Mesodermal cell (in vitro differentiated cells): ENCODE results near the gene IRS2.
A peak's percentile ranks its signal among the peaks of the same experiment; 100 is the strongest.

ENCODE experiments used
- H3K27ac ChIP-seq: 2 replicates; pipeline ENCODE4 v1.7.0; 2013; ENCODE audit warnings: mild to moderate bottlenecking, low read depth, low read length, moderate library complexity; ENCODE audit not compliant: severe bottlenecking
- H3K36me3 ChIP-seq: 2 replicates; pipeline ENCODE4 v1.7.1; 2013; ENCODE audit warnings: mild to moderate bottlenecking, low read length, moderate library complexity; ENCODE audit not compliant: control insufficient read depth, insufficient read depth
- H3K4me1 ChIP-seq: one replicate; pipeline ENCODE4 v1.7.1; 2013; ENCODE audit warnings: mild to moderate bottlenecking, low read length; ENCODE audit not compliant: insufficient read depth, control insufficient read depth, poor library complexity, severe bottlenecking
- H3K4me3 ChIP-seq: 2 replicates; pipeline ENCODE4 v1.7.0; 2013; ENCODE audit warnings: low read length, control low read depth, mild to moderate bottlenecking; ENCODE audit not compliant: insufficient read depth, poor library complexity, severe bottlenecking; ENCODE audit errors: extremely low read depth
- H3K9me3 ChIP-seq: 2 replicates; pipeline ENCODE4 v1.7.1; 2013; ENCODE audit warnings: mild to moderate bottlenecking, low read length, moderate library complexity; ENCODE audit not compliant: control insufficient read depth
- WGBS, 2 experiments: methylation state at CpG; one replicate each; pipeline ENCODE4 v1.1.5; 2013; ENCODE audit warnings: missing lambda C conversion rate in 2 of 2; ENCODE audit not compliant: insufficient coverage in 2 of 2; 5-methylcytosine and 5-hydroxymethylcytosine counted together

Gene IRS2

GRCh38 chr13:109795011-109795410 lies 8.6 kb upstream of the IRS2 start:
- WGBS, 2 experiments, result 71 to 88% methylated on average over 1 of the region's 2 CpGs

GRCh38 chr13:109794095-109794494 lies 7.7 kb upstream of the IRS2 start:
- H3K9me3 ChIP-seq, result no peaks in the 10 kb centered on the region
- WGBS, 2 experiments, result 85 to 95% methylated on average over 10 to 11 of the region's 12 CpGs
- H3K4me3 ChIP-seq, result no peak overlapping the region
- H3K4me1 ChIP-seq, result no peaks in the 10 kb centered on the region
- H3K36me3 ChIP-seq, result no peaks in the 10 kb centered on the region
- no peak overlapping the region for H3K27ac ChIP-seq

More at GRCh38 chr13:109795011-109795410, 8.6 kb upstream of the IRS2 start:
- Histone ChIP-seq H3K4me3 (no peak overlapping the region), H3K27ac (no peak overlapping the region), H3K9me3 (no peaks in the 10 kb centered on the region), H3K36me3 (no peaks in the 10 kb centered on the region), H3K4me1 (no peaks in the 10 kb centered on the region)

GRCh38 chr13:109792416-109793059 lies 6.2 kb upstream of the IRS2 start:
- 100% methylated on average over 1 of the region's 6 CpGs; no CpG with 5 or more reads in 1 of the 2 experiments for WGBS, 2 experiments

DNA sequence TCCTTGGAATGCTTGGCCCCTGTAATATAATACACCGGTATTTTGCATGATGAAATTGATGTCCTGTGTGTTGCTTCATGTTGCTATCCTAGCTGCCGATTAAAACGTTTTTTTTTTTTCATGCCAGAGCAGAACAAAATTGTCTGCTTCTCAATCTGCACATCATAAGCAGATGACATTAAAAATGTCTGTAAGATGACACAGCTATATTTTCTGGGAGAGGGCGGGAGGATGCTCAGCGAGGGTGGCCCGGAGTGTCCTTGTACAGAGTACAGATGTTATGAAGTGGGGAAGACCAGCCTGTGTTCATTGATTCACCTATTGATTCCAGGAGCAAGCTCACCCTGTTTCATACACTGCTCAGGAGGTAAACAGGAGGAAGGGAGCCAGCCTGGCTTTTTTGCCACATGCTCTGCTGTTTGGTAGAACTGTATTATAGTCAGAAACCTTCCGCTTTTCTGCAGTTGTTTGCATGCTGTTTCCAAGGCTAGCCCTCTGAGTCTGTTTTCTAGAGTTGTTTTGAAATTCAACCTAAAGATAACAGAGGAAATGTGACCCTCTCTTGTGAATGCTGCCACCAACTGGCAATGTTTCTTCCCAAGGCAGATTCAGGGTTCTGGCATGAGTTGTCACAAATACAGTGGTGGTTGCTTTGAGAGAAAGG lies 4.7 kb upstream of the IRS2 start:
- no peak overlapping the region for H3K27ac ChIP-seq
- no peaks in the 10 kb centered on the region for H3K9me3 ChIP-seq
- no peaks in the 10 kb centered on the region for H3K36me3 ChIP-seq
- H3K4me1 ChIP-seq, result no peaks in the 10 kb centered on the region
- 61 to 66% methylated on average over 4 of the region's 7 CpGs for WGBS, 2 experiments
- no peak overlapping the region for H3K4me3 ChIP-seq

More at GRCh38 chr13:109792416-109793059, 6.2 kb upstream of the IRS2 start:
- Histone ChIP-seq H3K9me3 (no peaks in the 10 kb centered on the region), H3K27ac (no peak overlapping the region), H3K4me1 (no peaks in the 10 kb centered on the region), H3K4me3 (no peak overlapping the region), H3K36me3 (no peaks in the 10 kb centered on the region)

DNA sequence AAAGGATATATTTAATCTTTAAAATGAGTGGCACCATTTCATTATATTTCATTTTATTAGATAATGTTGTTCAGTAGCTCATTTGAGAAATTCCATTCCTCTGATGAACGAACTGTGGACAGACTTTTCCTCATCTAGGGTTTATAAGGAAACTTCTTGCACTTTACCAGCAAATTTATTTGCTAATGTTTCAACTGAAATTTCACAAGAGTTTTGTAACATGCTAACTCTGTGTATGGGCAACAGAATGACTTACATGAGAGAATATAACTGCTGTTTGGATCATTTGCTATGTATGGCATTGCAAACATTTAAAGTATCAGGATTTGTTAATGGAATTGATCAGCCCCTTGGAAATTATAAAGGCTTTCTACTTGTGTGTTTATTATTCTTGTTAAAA lies 3.7 kb upstream of the IRS2 start:
- no peaks in the 10 kb centered on the region for H3K4me1 ChIP-seq
- H3K36me3 ChIP-seq, result no peaks in the 10 kb centered on the region
- no peak overlapping the region for H3K4me3 ChIP-seq
- WGBS, 2 experiments, result no CpG with 5 or more reads among the region's 1 CpG
- no peak overlapping the region for H3K27ac ChIP-seq
- no peaks in the 10 kb centered on the region for H3K9me3 ChIP-seq

DNA sequence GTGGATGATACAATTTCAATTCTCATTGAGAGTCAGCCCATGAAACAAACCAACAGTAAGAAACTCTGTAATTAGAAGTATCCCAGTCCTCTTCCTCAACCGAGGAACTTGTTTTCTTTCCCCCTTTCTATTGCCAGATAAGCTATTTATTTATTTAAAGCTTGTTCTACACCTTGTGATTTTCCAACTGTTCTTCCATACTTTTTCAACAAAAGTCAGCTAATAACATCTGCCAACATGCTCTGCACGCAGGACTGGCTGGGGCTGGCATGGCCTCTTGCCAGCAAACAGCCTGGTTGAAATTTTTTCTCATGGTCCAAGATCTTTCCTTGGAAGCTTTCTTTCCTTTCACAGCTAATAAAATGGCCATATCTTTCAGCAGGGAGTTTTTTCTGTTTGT lies 2.9 kb upstream of the IRS2 start:
- Histone ChIP-seq H3K27ac (no peak overlapping the region), H3K4me3 (no peak overlapping the region), H3K4me1 (no peaks in the 10 kb centered on the region), H3K9me3 (no peaks in the 10 kb centered on the region), H3K36me3 (no peaks in the 10 kb centered on the region)
- 83% methylated on average over 1 of the region's 2 CpGs; no CpG with 5 or more reads in 1 of the 2 experiments for WGBS, 2 experiments

- Histone ChIP-seq H3K9me3 (no peaks in the 10 kb centered on the region), H3K4me1 (no peaks in the 10 kb centered on the region), H3K36me3 (peaks cover under 1% of the 10 kb centered on the region), H3K27ac (no peak overlapping the region), H3K4me3 (no peak overlapping the region)
- WGBS, 2 experiments, result 95 to 98% methylated on average over 6 of the region's 7 CpGs
Observed at GRCh38 chr13:109788372-109789111, 2.2 kb upstream of the IRS2 start.

- Histone ChIP-seq H3K9me3 (no peaks in the 10 kb centered on the region), H3K27ac (no peak overlapping the region)
- WGBS, 2 experiments, result 0 to 1% methylated on average over 58 to 76 of the region's 86 CpGs
Observed at GRCh38 chr13:109787135-109787954, 962 bp upstream of the IRS2 start.

DNA sequence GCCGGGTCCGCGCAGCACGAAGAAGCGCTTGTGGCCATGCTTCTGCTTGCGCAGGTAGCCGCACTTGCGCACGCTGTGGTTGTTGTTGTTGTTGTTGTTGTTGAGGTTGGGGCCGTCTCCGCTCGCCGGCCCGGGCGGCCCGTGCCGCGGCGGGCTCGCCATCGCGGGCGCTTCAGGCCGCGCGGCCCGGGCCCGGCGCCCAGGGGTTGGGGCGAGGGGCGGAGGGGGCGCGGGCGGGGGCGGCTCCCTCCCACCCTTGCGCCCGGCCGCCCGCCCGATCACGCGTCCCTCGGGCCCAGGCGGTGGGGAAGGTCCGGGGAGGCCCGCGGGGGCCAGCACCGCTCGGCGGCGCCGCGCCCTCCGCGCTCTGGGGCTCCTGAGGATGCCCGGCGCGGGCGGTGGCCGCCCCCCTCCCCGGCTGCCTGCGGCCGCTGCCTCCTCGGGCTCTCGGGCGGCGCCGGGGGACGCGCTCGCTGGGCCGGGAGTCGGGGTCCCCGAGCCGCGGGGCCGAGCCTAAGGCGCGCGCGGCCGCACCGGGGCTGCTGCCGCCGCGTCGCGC lies 412 bp downstream of the IRS2 start:
- WGBS, 2 experiments, result 0% methylated on average over 42 to 56 of the region's 88 CpGs
- Histone ChIP-seq H3K4me1 (peaks cover 2% of the 10 kb centered on the region), H3K27ac (peak overlapping the region; percentile 49), H3K4me3 (peak overlapping the region; percentile 68), H3K36me3 (peaks cover 19% of the 10 kb centered on the region), H3K9me3 (no peaks in the 10 kb centered on the region)

More at GRCh38 chr13:109787135-109787954, 962 bp upstream of the IRS2 start:
- H3K4me1 ChIP-seq, result peaks cover 2% of the 10 kb centered on the region
- H3K36me3 ChIP-seq, result peaks cover 8% of the 10 kb centered on the region
- peak overlapping the region; percentile 68 for H3K4me3 ChIP-seq
